ENCODE results near the gene SLC38A11.

The SLC38A11 gene

GRCh38 chr2:164969909-164970690, 14.8 kb upstream of the SLC38A11 start:
- no peak for DNase-seq

DNA sequence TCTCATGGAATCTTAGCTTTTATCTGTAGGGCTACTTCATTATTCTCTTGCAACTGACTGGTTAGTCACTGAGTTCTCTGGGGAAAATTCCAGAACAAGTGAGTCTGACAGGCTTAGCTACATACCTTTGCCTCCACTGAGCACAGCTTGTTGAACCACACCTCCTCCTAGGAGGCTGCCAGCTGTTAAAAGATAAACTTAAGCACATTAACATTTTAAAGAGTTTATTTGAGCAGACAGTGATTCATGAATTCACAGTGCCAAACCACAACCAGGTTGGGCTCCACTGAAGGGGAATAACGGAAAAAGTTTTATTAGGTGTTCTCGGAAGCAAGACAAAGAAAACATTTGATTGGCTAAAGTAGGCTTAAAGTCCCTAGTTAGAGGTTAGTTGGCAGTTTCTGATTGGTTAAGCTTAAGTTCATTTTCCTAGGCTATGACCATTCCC, 12.5 kb upstream of the SLC38A11 start:
- no peak for DNase-seq

GRCh38 chr2:164967361-164967760, 12.0 kb upstream of the SLC38A11 start:
- no peak for DNase-seq

GRCh38 chr2:164964700-164965099, 9.4 kb upstream of the SLC38A11 start:
- no peak for DNase-seq

DNA sequence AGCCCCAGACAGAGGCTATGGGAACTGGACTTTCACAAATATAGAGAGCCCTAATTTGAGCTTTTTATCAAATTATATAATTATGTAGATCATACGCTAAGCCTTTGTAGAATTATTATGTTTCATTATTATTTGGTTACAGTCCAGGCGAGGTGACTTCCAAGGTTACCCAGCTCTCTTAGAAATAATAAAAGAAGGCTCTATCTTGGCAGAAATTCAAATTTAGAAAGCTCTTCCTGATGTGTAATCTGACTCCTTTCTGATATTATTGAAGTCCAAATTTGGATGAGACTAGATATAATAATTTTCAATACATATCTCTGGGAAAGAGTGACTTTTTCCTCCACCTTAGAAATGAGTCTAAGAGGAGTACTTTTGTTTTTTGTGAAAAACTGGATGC, 4.8 kb upstream of the SLC38A11 start:
- no peak for DNase-seq

- DNase-seq, result no peak
Observed at GRCh38 chr2:164954186-164954585, 1.1 kb downstream of the SLC38A11 start.

- DNase-seq, result no peak
Observed at GRCh38 chr2:164953279-164953678, 2.0 kb downstream of the SLC38A11 start.

- DNase-seq, result no peak
Observed at GRCh38 chr2:164952057-164952702, 3.1 kb downstream of the SLC38A11 start.

DNA sequence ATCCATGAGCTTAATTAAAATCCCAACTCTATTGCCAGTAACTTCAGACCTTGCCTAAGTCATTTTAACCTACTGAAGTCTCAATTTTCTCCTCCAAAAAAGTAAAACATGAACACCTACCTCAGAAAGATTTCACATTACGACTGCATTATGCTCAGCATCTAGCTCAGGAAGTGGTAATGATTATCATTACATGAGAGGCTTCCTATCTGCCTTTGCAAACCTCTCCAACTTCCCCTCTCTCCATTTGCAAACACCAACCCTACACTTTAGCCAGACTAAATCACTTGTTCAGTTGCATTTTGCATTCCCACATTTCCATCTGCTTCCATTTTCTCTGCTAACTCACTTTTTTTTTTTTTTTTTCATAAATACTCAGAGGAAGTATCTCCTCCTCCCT, 6.8 kb downstream of the SLC38A11 start:
- DNase-seq, result no peak

DNA sequence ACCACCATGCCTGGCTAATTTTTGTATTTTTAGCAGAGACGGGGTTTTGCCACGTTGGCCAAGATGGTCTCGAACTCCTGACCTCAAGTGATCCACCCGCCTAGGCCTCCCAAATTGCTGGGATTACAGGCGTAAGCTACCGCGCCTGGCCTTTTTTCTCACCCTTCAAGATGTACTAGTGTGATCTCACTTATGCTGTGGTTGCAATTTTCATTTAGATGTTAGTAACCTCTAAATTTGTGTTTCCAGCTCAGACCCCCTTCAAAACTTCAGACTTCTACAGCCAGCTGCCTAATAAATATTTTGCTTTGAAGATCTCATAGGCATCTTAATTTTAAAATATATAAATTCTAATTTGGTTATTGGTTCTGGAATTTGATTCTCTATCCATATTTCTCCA, 8.0 kb downstream of the SLC38A11 start:
- DNase-seq, result no peak

DNA sequence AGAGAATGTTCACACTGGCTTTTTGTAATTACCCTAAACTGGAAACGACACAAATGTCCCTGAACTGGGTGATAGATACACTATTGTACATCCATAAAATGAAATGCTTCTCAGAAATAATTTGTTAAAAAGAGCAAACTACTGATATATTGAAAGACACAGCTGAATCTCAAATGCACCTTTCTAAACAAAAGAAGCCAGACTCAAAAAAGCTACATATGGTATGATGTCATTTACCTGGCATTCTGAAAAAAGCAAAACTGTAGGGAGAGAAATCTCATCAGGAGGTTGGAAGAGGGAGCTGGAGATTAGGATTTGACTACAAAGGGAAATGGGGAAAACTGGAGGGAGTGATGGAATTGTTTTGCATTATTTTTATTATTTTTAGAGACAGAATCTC, 12.0 kb downstream of the SLC38A11 start:
- DNase-seq, result no peak

- DNase-seq, result no peak
Observed at GRCh38 chr2:164937864-164938401, 17.4 kb downstream of the SLC38A11 start.

GRCh38 chr2:164935118-164936101, 19.9 kb downstream of the SLC38A11 start:
- DNase-seq, result no peak

DNA sequence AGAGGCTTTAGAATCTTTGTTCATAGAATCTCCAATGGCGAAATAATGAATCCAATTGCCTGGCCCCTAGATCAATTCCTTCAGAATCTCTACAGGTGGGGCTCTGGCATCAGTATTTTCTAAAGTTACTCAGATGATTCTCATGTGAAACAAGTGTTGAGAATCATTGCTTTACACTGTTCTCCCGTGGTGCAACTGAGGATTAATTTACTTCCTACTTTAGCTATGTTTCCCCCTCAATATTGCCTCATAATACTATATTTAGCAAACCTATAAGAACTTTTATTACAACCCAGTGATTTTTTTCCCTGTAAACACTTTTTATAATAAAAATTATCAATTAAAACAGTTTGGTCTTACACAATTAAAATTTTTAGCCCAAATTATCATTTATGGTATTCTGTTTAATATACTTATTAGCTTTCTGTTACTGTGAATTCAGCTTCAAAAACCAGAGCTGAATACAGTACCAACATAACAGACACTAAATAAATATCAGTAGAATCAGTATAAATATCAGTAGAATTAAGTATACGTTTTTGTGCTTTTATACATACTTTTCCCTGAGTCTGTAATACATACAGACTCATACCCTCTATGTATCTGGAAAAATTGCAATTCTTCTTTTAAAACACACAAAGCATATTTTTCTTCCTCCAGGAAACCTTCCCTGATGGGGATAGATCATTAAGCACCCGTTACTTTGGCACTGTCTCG, 20.8 kb downstream of the SLC38A11 start:
- DNase-seq, result no peak

DNA sequence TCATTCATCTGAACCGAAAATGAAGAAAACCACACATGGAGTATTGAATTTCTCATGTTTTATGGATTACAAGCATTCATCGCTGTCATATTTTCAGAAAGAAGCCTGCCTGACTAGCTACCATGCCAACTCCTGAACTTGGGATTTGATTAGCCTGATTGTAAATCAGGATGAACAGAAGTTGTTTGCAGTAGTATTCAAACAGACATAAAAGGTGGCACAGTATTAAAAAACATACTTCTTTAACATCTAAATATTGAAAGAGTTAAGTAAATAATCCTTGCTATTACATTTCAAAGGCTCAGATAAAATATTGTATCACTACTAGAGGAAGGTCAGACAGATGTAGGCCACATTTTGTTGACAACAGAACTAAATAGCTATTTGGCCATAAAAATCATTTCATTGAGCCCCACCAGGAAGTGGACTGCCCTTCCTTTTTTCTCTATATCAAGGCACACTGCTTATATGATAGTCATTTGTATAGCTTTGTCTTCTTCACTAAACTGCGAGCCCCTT, 21.6 kb downstream of the SLC38A11 start:
- DNase-seq, result no peak

GRCh38 chr2:164932377-164932776, 22.9 kb downstream of the SLC38A11 start:
- no peak for DNase-seq

GRCh38 chr2:164928101-164928673, 27.1 kb downstream of the SLC38A11 start:
- no peak for DNase-seq

DNA sequence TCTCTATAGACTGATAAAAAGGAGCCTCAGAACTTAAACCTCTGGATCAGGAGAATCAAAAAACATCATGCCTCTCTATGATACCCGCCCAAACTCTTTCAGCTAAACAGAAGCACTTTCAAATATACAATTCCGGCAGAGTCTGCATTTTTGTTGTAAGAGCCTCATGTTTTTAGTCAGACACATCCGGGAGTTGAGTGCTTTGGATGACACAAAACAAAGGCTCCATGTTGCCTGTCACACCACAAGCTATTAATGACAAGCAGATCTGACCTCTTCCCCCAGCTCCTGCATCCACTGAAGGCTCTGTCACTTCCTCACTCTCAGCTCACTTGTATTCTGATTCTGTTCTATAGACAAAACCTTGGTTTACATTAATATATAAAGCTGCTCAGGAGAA, 33.2 kb downstream of the SLC38A11 start:
- DNase-seq, result no peak

DNA sequence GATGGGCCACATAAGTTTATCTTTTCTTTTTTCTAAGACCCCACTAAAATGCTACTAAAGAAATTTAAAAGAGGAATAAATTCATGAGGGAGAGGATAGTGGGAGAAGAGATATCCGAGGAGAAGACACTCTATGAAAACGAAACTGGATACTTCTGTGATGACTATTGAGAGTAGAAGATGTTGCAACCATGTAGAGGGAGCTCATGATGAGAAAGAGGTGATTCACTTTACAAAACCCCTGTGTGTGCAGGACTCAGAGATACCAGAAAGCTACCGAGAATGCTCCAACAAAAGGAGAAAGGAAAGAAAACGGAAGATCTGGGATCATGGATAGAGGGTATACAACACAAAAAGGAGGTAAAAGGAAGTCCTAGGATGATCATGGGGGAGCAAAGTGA, 34.9 kb downstream of the SLC38A11 start:
- no peak for DNase-seq

DNA sequence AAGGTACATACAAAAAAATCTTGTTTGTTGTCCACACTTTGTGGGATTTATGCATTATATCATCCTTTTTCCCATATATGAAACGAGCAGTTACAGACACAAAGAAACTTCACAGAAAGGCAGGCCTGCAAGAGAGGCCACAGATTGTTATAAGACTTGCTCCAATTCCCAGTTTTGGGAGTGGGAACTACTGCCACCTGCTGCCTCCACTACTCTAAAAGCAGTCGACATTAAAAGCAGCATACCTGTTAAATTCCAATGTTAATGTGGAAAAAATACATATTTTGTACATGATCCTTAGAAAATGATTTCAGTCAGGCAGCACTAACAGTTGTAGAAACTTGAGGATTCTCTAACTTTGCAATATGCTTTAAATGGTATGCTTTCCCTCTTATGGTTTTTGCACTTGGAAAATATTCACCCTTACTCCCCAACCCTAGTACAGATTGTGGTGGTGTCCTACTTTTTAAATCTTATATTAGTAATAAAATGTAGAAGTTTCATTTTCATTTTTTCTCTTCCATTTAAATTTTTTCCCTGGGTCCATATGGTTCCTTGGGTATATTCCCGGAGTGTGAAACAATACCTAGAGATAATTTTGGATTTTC, 37.9 kb downstream of the SLC38A11 start:
- DNase-seq, result no peak

DNA sequence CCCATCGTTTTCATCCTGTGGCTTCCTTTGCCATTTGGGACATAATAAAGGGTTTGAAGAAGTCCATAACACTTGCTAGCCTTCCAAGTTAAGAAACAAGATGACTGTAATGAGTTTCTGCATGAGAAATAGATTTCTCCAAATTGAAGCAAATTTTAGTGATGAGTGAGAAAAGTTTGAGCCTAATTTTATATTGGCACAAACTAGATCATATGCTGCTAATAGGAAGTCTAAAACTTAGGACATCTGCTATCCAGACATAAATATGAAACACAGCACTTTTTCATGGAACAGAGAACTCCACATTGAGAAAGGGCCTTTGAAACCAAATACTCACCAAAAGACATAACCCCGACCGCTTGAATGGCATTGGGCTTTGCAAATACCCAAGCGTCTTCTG, 39.8 kb downstream of the SLC38A11 start:
- no peak for DNase-seq
